GM23338 (cell line): ENCODE results near the gene GAN. TPM values are rescaled to one million over a fixed set of nuclear protein-coding genes. Genes with fewer than 3 reads are reported as not detected.

Experiments used
- ATAC-seq: fragments of 200-7000 bp; cut with Tn5 transposase; 3 replicates; pipeline ENCODE4 v1.9.1; 2020
- DNase-seq: peaks from one replicate; pipeline ENCODE4 v3.0.0-alpha.2; 2015; ENCODE audit warnings: low spot score
- H2AFZ ChIP-seq: fragments of 200-600 bp; sonication (generic); 2 replicates; pipeline ENCODE4 v1.8.0; 2016; ENCODE audit warnings: antibody characterized with exemption, mild to moderate bottlenecking, moderate library complexity
- H3F3A ChIP-seq: fragments of 200-600 bp; sonication (generic); replicated peaks from 2 replicates; pipeline ENCODE4 v1.8.0; 2017; ENCODE audit warnings: antibody characterized with exemption, mixed run types, low read depth
- H3K27ac ChIP-seq: fragments of 200-600 bp; sonication (generic); 2 replicates; pipeline ENCODE4 v1.6.1; 2016; ENCODE audit warnings: low read depth
- H3K27me3 ChIP-seq: fragments of 200-600 bp; sonication (generic); 2 replicates; pipeline ENCODE4 v1.8.0; 2016; ENCODE audit warnings: mild to moderate bottlenecking, mixed run types, moderate library complexity; ENCODE audit not compliant: insufficient read depth
- H3K36me3 ChIP-seq: fragments of 200-600 bp; sonication (generic); 2 replicates; pipeline ENCODE4 v1.8.0; 2016; ENCODE audit warnings: mild to moderate bottlenecking; ENCODE audit not compliant: insufficient read depth
- H3K4me1 ChIP-seq: fragments of 200-600 bp; sonication (generic); 2 replicates; pipeline ENCODE4 v1.8.0; 2016; ENCODE audit warnings: mild to moderate bottlenecking, moderate library complexity; ENCODE audit not compliant: insufficient read depth
- H3K4me2 ChIP-seq: fragments of 200-600 bp; sonication (generic); 2 replicates; pipeline ENCODE4 v1.7.1; 2017; ENCODE audit warnings: mixed run types
- H3K4me3 ChIP-seq: fragments of 200-600 bp; sonication (generic); 2 replicates; pipeline ENCODE4 v1.6.1; 2016; ENCODE audit warnings: mixed run types
- H3K79me2 ChIP-seq: fragments of 200-600 bp; sonication (generic); replicated peaks from 2 replicates; pipeline ENCODE4 v1.8.0; 2017; ENCODE audit warnings: mild to moderate bottlenecking; ENCODE audit not compliant: insufficient read depth
- H3K9me2 ChIP-seq: fragments of 200-600 bp; sonication (generic); 2 replicates; pipeline ENCODE4 v1.8.0; 2017; ENCODE audit not compliant: insufficient read depth
- H4K20me1 ChIP-seq: fragments of 200-600 bp; sonication (generic); replicated peaks from 2 replicates; pipeline ENCODE4 v1.8.0; 2017; ENCODE audit warnings: mild to moderate bottlenecking; ENCODE audit not compliant: insufficient read depth
- H3K27ac Mint-ChIP-seq: 2 replicates; pipeline ENCODE4 v1.8.0; 2020; ENCODE audit warnings: inconsistent platforms, mild to moderate bottlenecking, moderate library complexity, mixed read lengths
- H3K27me3 Mint-ChIP-seq: 3 replicates; pipeline ENCODE4 v1.8.0; 2022; ENCODE audit warnings: low read depth, mild to moderate bottlenecking, moderate library complexity, mixed read lengths, inconsistent platforms; ENCODE audit not compliant: insufficient read depth, poor library complexity
- H3K36me3 Mint-ChIP-seq: 3 replicates; pipeline ENCODE4 v1.8.0; 2021; ENCODE audit warnings: low read depth, mild to moderate bottlenecking, inconsistent platforms, moderate library complexity, mixed read lengths
- H3K4me1 Mint-ChIP-seq: 3 replicates; pipeline ENCODE4 v1.8.0; 2020; ENCODE audit warnings: mild to moderate bottlenecking, inconsistent platforms, mixed read lengths
- H3K4me3 Mint-ChIP-seq: 3 replicates; pipeline ENCODE4 v1.8.0; 2021; ENCODE audit warnings: moderate library complexity, mild to moderate bottlenecking, inconsistent platforms, mixed read lengths
- H3K9me3 Mint-ChIP-seq: 3 replicates; pipeline ENCODE4 v1.8.0; 2020; ENCODE audit warnings: moderate library complexity, mild to moderate bottlenecking, inconsistent platforms, mixed read lengths
- CREB1 ChIP-seq: fragments of 250-450 bp; sonication (Bioruptor Pico); IDR thresholded peaks from 2 replicates; pipeline ENCODE4 v1.5.0; 2020; ENCODE audit warnings: low read depth, mild to moderate bottlenecking, moderate library complexity
- CTCF ChIP-seq, 2 experiments: fragments of 200-600 bp in 1 of 2; sonication (generic) in 1 of 2; conservative IDR thresholded peaks; 2 replicates each; pipeline versions ENCODE4 v1.5.1 to v1.6.1; 2016 to 2017; ENCODE audit warnings: antibody characterized with exemption in 2 of 2, low read depth in 2 of 2, mild to moderate bottlenecking in 2 of 2, moderate library complexity in 1 of 2
- ETS1 ChIP-seq: IDR thresholded peaks from 2 replicates; pipeline ENCODE4 v1.6.1; 2016; ENCODE audit warnings: antibody characterized with exemption
- EZH2 ChIP-seq: fragments of 200-600 bp; sonication (generic); IDR thresholded peaks from one replicate; pipeline ENCODE4 v1.8.0; 2017; ENCODE audit warnings: antibody characterized with exemption, mild to moderate bottlenecking, low read depth; ENCODE audit not compliant: unreplicated experiment
- EZH2phosphoT487 ChIP-seq: fragments of 200-600 bp; sonication (generic); IDR thresholded peaks from one replicate; pipeline ENCODE4 v1.8.1; 2018; ENCODE audit warnings: antibody characterized with exemption; ENCODE audit not compliant: unreplicated experiment
- JUNB ChIP-seq: IDR thresholded peaks from one replicate; pipeline ENCODE4 v1.6.1; 2016; ENCODE audit warnings: antibody characterized with exemption; ENCODE audit not compliant: unreplicated experiment
- NANOG ChIP-seq: IDR thresholded peaks from 2 replicates; pipeline ENCODE4 v1.6.1; 2016; ENCODE audit warnings: antibody characterized with exemption, borderline replicate concordance
- POLR2AphosphoS5 ChIP-seq: IDR thresholded peaks from 2 replicates; pipeline ENCODE4 v1.6.1; 2016; ENCODE audit warnings: antibody characterized with exemption, low read depth
- STAT1 ChIP-seq: IDR thresholded peaks from one replicate; pipeline ENCODE4 v1.6.1; 2016; ENCODE audit warnings: antibody characterized with exemption; ENCODE audit not compliant: unreplicated experiment
- ZNF114 ChIP-seq: fragments of 250-450 bp; sonication (Bioruptor Pico); IDR thresholded peaks from 2 replicates; pipeline ENCODE4 v1.5.0; 2020; ENCODE audit warnings: mild to moderate bottlenecking, moderate library complexity
- ZNF331 ChIP-seq: fragments of 250-450 bp; sonication (Bioruptor Pico); IDR thresholded peaks from 2 replicates; pipeline ENCODE4 v1.5.0; 2020; ENCODE audit warnings: low read depth, mild to moderate bottlenecking, moderate library complexity
- ZNF462 ChIP-seq: fragments of 250-450 bp; sonication (Bioruptor Pico); IDR thresholded peaks from 2 replicates; pipeline ENCODE4 v1.5.0; 2020; ENCODE audit warnings: mild to moderate bottlenecking, moderate library complexity
- polyA plus RNA-seq: library from polyadenylated mRNA; unstranded; fragments of >200 nt; fragmentation: Nextera tagmentation; extraction: Ambion mirVana; gene quantifications from 2 replicates; pipeline ENCODE4 v1.2.1, GENCODE V29; 2016
- total RNA-seq: library from RNA; depleted of rRNA; stranded (reverse); fragments of >200 nt; shearing (Covaris generic); gene quantifications from 2 replicates; pipeline ENCODE4 v1.2.3, GENCODE V29; 2014
- TF ChIP-seq, protein P1 (sequence below): IDR thresholded peaks from one replicate; pipeline ENCODE4 v1.6.1; 2018; ENCODE audit warnings: antibody characterized with exemption; ENCODE audit not compliant: unreplicated experiment

The GAN gene
- total and polyA plus RNA-seq, 2 experiments from 2014 or later = 8.1 to 28.5 TPM

DNA sequence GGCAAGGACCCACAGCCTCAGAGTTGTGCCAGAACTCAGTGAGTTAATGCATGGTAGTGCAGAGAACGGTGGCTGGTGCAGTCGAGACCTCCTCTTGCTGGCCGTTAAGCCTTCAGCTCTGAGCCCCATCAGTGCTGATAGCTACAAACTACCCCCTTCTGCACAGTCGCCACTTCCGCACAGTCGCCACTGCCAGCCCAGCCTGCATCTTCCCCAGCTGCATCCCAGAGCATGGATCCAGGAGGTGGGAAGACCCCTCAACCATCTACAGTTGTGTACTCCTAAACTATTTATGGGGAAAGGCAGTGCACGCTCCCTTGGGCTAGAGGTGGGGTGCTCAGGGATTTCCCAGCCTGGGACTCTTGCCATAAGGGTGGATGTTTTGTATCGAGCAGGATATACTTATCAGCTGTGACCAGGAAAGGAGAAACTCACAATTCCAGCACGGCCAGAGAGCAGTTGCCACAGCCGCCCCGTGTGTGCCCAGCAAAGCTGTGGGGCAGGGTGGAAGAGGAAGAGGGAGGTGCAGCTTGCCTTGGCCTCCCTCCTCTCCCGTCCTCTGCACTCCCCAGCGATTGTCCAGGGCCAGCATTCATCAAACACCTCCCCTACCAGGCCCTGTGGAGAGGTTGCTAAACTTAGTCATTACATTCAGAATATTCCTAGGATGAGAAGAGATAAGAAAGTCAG is 80.3 kb downstream of the GAN start:
- peaks cover 4% of the 10 kb centered on the region for H3K27me3 Mint-ChIP-seq

More for the DNA sequence above, 80.3 kb downstream of the GAN start:
- Mint-ChIP-seq H3K4me1 (no peaks in the 10 kb centered on the region; the same call in 2 of the 3 replicates), H3K36me3 (peaks cover 11% of the 10 kb centered on the region), H3K4me3 (no peak overlapping the region), H3K27ac (no peak overlapping the region), H3K9me3 (no peaks in the 10 kb centered on the region)
- no peaks in the 10 kb centered on the region for H3F3A ChIP-seq
- DNase-seq = no peak
- no peaks in the 10 kb centered on the region for H3K27me3 ChIP-seq
- 0 out of 2 replicates have a peak, but pooled peaks cover 2% of the 10 kb centered on the region for H4K20me1 ChIP-seq
- no peak overlapping the region for H3K27ac ChIP-seq
- H2AFZ ChIP-seq = no peak overlapping the region
- 0 out of 2 replicates have a peak, but pooled peaks cover 4% of the 10 kb centered on the region for H3K36me3 ChIP-seq
- TF ChIP-seq STAT1 (no peak), NANOG (no peak), EZH2phosphoT487 (no peak), ZNF462 (no peak), CREB1 (CRISPR knock-in tag) (no peak), EZH2 (no peak), ZNF331 (CRISPR knock-in tag) (no peak), ZNF114 (CRISPR knock-in tag) (no peak), POLR2AphosphoS5 (no peak), ETS1 (no peak), CTCF (conservative IDR thresholded peaks at IDR 0.05; ENCODE audit: low read depth in 2 of 2) (no peak), JUNB (no peak)
- TF ChIP-seq, protein P1, sequence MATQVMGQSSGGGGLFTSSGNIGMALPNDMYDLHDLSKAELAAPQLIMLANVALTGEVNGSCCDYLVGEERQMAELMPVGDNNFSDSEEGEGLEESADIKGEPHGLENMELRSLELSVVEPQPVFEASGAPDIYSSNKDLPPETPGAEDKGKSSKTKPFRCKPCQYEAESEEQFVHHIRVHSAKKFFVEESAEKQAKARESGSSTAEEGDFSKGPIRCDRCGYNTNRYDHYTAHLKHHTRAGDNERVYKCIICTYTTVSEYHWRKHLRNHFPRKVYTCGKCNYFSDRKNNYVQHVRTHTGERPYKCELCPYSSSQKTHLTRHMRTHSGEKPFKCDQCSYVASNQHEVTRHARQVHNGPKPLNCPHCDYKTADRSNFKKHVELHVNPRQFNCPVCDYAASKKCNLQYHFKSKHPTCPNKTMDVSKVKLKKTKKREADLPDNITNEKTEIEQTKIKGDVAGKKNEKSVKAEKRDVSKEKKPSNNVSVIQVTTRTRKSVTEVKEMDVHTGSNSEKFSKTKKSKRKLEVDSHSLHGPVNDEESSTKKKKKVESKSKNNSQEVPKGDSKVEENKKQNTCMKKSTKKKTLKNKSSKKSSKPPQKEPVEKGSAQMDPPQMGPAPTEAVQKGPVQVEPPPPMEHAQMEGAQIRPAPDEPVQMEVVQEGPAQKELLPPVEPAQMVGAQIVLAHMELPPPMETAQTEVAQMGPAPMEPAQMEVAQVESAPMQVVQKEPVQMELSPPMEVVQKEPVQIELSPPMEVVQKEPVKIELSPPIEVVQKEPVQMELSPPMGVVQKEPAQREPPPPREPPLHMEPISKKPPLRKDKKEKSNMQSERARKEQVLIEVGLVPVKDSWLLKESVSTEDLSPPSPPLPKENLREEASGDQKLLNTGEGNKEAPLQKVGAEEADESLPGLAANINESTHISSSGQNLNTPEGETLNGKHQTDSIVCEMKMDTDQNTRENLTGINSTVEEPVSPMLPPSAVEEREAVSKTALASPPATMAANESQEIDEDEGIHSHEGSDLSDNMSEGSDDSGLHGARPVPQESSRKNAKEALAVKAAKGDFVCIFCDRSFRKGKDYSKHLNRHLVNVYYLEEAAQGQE = no peak
- no peak overlapping the region for H3K4me3 ChIP-seq
- H3K4me2 ChIP-seq = no peak overlapping the region
- no peak for ATAC-seq
- H3K9me2 ChIP-seq = no peaks in the 10 kb centered on the region
- no peaks in the 10 kb centered on the region for H3K4me1 ChIP-seq
- H3K79me2 ChIP-seq = no peaks in the 10 kb centered on the region
